Measurements from ENCODE around the gene CNIH2. TPM values are rescaled to one million over a fixed set of nuclear protein-coding genes. Genes with fewer than 3 reads are reported as not detected.

CNIH2 gene
- total RNA-seq, 1 donor from 2014 or later = 0.89 TPM

- H3K9me3 ChIP-seq = no peaks in the 10 kb centered on the region
- H3K4me1 ChIP-seq = peaks cover 29% of the 10 kb centered on the region
- peak overlapping the region; percentile 81 for H3K4me3 ChIP-seq
- TF ChIP-seq CTCF (IDR thresholded peaks at IDR 0.05) = no peak
- H3K27me3 ChIP-seq (ENCODE audit: low read depth) = no peaks in the 10 kb centered on the region
- intact Hi-C loops (cut with DNase I) = no loop called here
- H3K27ac ChIP-seq = peak overlapping the region; percentile 91
- ATAC-seq = no peak
- peaks cover 39% of the 10 kb centered on the region for H3K36me3 ChIP-seq
- no peak for DNase-seq
These were observed 8.7 kb upstream of the CNIH2 start for GRCh38 chr11:66268952-66269905.

- Histone ChIP-seq H3K9me3 (no peaks in the 10 kb centered on the region), H3K27ac (no peak overlapping the region), H3K27me3 (ENCODE audit: low read depth) (no peaks in the 10 kb centered on the region), H3K36me3 (peaks cover 53% of the 10 kb centered on the region), H3K4me3 (no peak overlapping the region), H3K4me1 (peaks cover 24% of the 10 kb centered on the region)
- ATAC-seq (no peak), DNase-seq (no peak)
- no peak for TF ChIP-seq CTCF (IDR thresholded peaks at IDR 0.05)
- intact Hi-C loops (cut with DNase I) = no loop called here
These were observed 6.2 kb upstream of the CNIH2 start for GRCh38 chr11:66271816-66272215.

- Histone ChIP-seq H3K4me1 (peaks cover 23% of the 10 kb centered on the region), H3K27ac (no peak overlapping the region), H3K9me3 (no peaks in the 10 kb centered on the region), H3K36me3 (peaks cover 54% of the 10 kb centered on the region), H3K4me3 (no peak overlapping the region), H3K27me3 (ENCODE audit: low read depth) (no peaks in the 10 kb centered on the region)
- no peak for ATAC-seq
- intact Hi-C loops (cut with DNase I) = no loop called here
- TF ChIP-seq CTCF (IDR thresholded peaks at IDR 0.05) = no peak
- DNase-seq = no peak
These were observed 5.4 kb upstream of the CNIH2 start for GRCh38 chr11:66272596-66272995.

GRCh38 chr11:66274219-66274618, 3.8 kb upstream of the CNIH2 start:
- peaks cover 54% of the 10 kb centered on the region for H3K36me3 ChIP-seq
- H3K9me3 ChIP-seq = no peaks in the 10 kb centered on the region
- ATAC-seq (no peak), DNase-seq (no peak)
- H3K4me3 ChIP-seq = no peak overlapping the region
- no peaks in the 10 kb centered on the region for H3K27me3 ChIP-seq (ENCODE audit: low read depth)
- no peak overlapping the region for H3K27ac ChIP-seq
- intact Hi-C loops (cut with DNase I) = no loop called here
- no peak for TF ChIP-seq CTCF (IDR thresholded peaks at IDR 0.05)
- H3K4me1 ChIP-seq = peaks cover 28% of the 10 kb centered on the region

GRCh38 chr11:66275396-66275795, 2.6 kb upstream of the CNIH2 start:
- intact Hi-C loops (cut with DNase I) = no loop called here

More at GRCh38 chr11:66275396-66275795, 2.6 kb upstream of the CNIH2 start:
- no peak for DNase-seq
- TF ChIP-seq CTCF (IDR thresholded peaks at IDR 0.05) = no peak
- no peak overlapping the region for H3K4me3 ChIP-seq
- no peak overlapping the region for H3K27ac ChIP-seq
- no peaks in the 10 kb centered on the region for H3K9me3 ChIP-seq
- no peaks in the 10 kb centered on the region for H3K27me3 ChIP-seq (ENCODE audit: low read depth)
- ATAC-seq = no peak
- peaks cover 54% of the 10 kb centered on the region for H3K36me3 ChIP-seq
- peaks cover 17% of the 10 kb centered on the region for H3K4me1 ChIP-seq

All from lower lobe of right lung (tissue), 2 donors.